Adrenal gland (tissue), 19 donors: ENCODE data around the gene RAPGEF2. TPM values are rescaled to one million over a fixed set of nuclear protein-coding genes. Genes with fewer than 3 reads are reported as not detected.

Experiments used
- DNase-seq, 7 donors: peaks; one replicate each; pipeline ENCODE4 v3.0.0-alpha.2; 2019 to 2020
- H3K27ac ChIP-seq, 5 donors: fragments of 200-600 bp; sonication (generic) in 4 of 5; 1 replicate in 3 of 5; 2 replicates in 2 of 5; pipeline versions ENCODE4 v1.5.1 to v1.8.0; 2016 to 2020; ENCODE audit warnings: mild to moderate bottlenecking in 1 of 5
- H3K27me3 ChIP-seq: fragments of 200-600 bp; 2 replicates; pipeline ENCODE4 v1.8.0; 2021
- H3K36me3 ChIP-seq, 2 donors: fragments of 200-600 bp; replicated peaks in 1 of 2; 1 replicate in 1 of 2; 2 replicates in 1 of 2; pipeline versions ENCODE4 v1.5.1 to v1.8.0; 2018 to 2022
- H3K4me1 ChIP-seq, 2 donors: fragments of 200-600 bp; replicated peaks in 1 of 2; 1 replicate in 1 of 2; 2 replicates in 1 of 2; pipeline versions ENCODE4 v1.5.1 to v1.8.0; 2018 to 2021
- H3K4me3 ChIP-seq, 4 donors: fragments of 200-600 bp; sonication (generic) in 3 of 4; one replicate each; pipeline ENCODE4 v1.5.1; 2016 to 2018
- H3K9me3 ChIP-seq, 3 donors: fragments of 200-600 bp; sonication (generic) in 1 of 3; replicated peaks in 1 of 3; 1 replicate in 2 of 3; 2 replicates in 1 of 3; pipeline versions ENCODE4 v1.5.1 to v1.8.0; 2016 to 2021
- CTCF ChIP-seq, 6 experiments: fragments of 450-650 bp in 4 of 6; fragments of 200-600 bp in 2 of 6; sonication (generic) in 1 of 6; IDR thresholded peaks; 1 replicate in 5 of 6; 2 replicates in 1 of 6; pipeline versions ENCODE4 v1.5.1 to v1.8.0; 2016 to 2021; ENCODE audit warnings: antibody characterized with exemption in 6 of 6, mild to moderate bottlenecking in 2 of 6, moderate library complexity in 1 of 6
- POLR2A ChIP-seq, 2 donors: fragments of 450-650 bp; IDR thresholded peaks; one replicate each; pipeline ENCODE4 v1.6.1; 2017; ENCODE audit warnings: antibody characterized with exemption in 2 of 2, mild to moderate bottlenecking in 2 of 2, moderate library complexity in 1 of 2
- WGBS, 4 donors: extraction: QIAGEN DNeasy Blood & Tissue Kit in 2 of 4; methylation state at CpG; one replicate each; pipeline versions ENCODE4 v1.1.5 to v1.1.7; 2013 to 2017; 5-methylcytosine and 5-hydroxymethylcytosine counted together
- intact Hi-C, 2 donors: fragments of 100-400 bp; cut with DNase I; formaldehyde crosslinking; loops; one replicate each; pipeline versions ENCODE4 v1.14.1 to v1.15.0; 2022 to 2023
- long read RNA-seq, 10 donors: library from polyadenylated mRNA in 3 of 10; unstranded in 2 of 10; stranded (forward) in 1 of 10; transcript quantifications; one replicate each; pipeline ENCODE4 v2.0.0 and lab custom pipeline, GENCODE V29; 2021 to 2026
- polyA plus RNA-seq, 3 donors: library from polyadenylated mRNA; stranded (reverse); fragments of 200-250 nt in 2 of 3; fragments of 350-450 nt in 1 of 3; fragmentation: Illumina TruSeq in 1 of 3; extraction: RNeasy Lipid Tissue Mini Kit (QIAGEN cat#74804) in 1 of 3; gene quantifications; one replicate each; pipeline ENCODE4 v1.2.3, GENCODE V29; 2013 to 2014
- total RNA-seq, 9 donors: library from RNA; depleted of rRNA in 4 of 9; stranded (reverse); fragments of >200 nt in 4 of 9; fragments of 120-200 nt in 1 of 9; fragmentation: NEBNext Ultra II Directional in 1 of 9; extraction: Animal tissue kit (Norgen Biotek cat#: 25700) in 1 of 9; gene quantifications; one replicate each; pipeline versions ENCODE4 v1.1.0 to v1.2.4, GENCODE V29; 2013 to 2023
- donor health status: healthy with polysubstance abuse.
- donor health status: Bipolar disorder and iron deficiency.
- donor health status: DM: yes; HTN: yes; CAD: no.
- donor health status: DM: no; HTN: no; CAD: no.
- donor health status: DM: no; HTN: no; CAD: no.
- donor health status: DM: yes; HTN: yes; CAD: no.

RAPGEF2 gene, protein sequence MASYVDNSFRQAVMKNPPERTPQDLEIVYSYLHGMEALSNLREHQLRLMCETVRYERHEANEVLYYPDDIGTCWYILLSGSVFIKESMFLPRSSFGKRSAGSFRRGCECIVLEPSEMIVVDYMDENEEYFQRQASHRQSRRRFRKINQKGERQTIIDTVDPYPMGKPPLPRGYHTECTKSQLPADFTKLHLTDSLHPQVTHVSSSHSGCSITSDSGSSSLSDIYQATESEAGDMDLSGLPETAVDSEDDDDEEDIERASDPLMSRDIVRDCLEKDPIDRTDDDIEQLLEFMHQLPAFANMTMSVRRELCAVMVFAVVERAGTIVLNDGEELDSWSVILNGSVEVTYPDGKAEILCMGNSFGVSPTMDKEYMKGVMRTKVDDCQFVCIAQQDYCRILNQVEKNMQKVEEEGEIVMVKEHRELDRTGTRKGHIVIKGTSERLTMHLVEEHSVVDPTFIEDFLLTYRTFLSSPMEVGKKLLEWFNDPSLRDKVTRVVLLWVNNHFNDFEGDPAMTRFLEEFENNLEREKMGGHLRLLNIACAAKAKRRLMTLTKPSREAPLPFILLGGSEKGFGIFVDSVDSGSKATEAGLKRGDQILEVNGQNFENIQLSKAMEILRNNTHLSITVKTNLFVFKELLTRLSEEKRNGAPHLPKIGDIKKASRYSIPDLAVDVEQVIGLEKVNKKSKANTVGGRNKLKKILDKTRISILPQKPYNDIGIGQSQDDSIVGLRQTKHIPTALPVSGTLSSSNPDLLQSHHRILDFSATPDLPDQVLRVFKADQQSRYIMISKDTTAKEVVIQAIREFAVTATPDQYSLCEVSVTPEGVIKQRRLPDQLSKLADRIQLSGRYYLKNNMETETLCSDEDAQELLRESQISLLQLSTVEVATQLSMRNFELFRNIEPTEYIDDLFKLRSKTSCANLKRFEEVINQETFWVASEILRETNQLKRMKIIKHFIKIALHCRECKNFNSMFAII (N-terminal part only)
- total RNA-seq (10 to 100 TPM; 19.1 to 53.9 (median 28.9) TPM), polyA plus RNA-seq (10 to 100 TPM in 1 of 3 donors, 1 to 10 TPM in 2; 5.2 to 19.4 (median 7.1) TPM)
- long read RNA-seq, donor 1 = 0 reads
- long read RNA-seq, donor 2 = 0 reads
- long read RNA-seq, donor 3 = 0 reads
- long read RNA-seq, donor 4, partial matches to known transcripts = 2 of 3 reads
- long read RNA-seq, donor 4, other reads (novel, unspliced or antisense) = 1 of 3 reads
- long read RNA-seq, donor 5, full-length matches to known transcripts = 1 of 4 reads
- long read RNA-seq, donor 5, partial matches to known transcripts = 1 of 4 reads
- long read RNA-seq, donor 5, other reads (novel, unspliced or antisense) = 2 of 4 reads
- long read RNA-seq, donor 6, partial matches to known transcripts = 1 of 1 reads
- long read RNA-seq, donor 6, other reads (novel, unspliced or antisense) = 0 of 1 reads
- long read RNA-seq, donor 7, partial matches to known transcripts = 6 of 6 reads
- long read RNA-seq, donor 7, other reads (novel, unspliced or antisense) = 0 of 6 reads
- long read RNA-seq, donor 8 = 0 reads
- long read RNA-seq, donor 9, partial matches to known transcripts = 0 of 1 reads
- long read RNA-seq, donor 9, other reads (novel, unspliced or antisense) = 0 of 1 reads
- long read RNA-seq, donor 10 = 0 reads

- Histone ChIP-seq H3K36me3 (no peaks in the 10 kb centered on the region), H3K4me1 (peaks cover 9 to 33% of the 10 kb centered on the region in 2 donors), H3K27me3 (no peaks in the 10 kb centered on the region), H3K4me3 (peak within 1 kb of the TSS; percentile 60 to 97 (median 88)), H3K27ac (peak within 1 kb of the TSS; percentile 27 to 94 (median 89)), H3K9me3 (no peaks in the 10 kb centered on the region)
- peak; percentile 91 to 95 (median 93) for DNase-seq
- TF ChIP-seq POLR2A (IDR thresholded peaks at IDR 0.05) (peak; percentile 59 to 91), CTCF (IDR thresholded peaks at IDR 0.05) (no peak)
- WGBS, 4 donors = 0 to 1% (median 1%) methylated on average over 26 to 100 of the region's 100 CpGs; no CpG with 5 or more reads in 1 of the 4 donors
- intact Hi-C loops = loop anchor here (10.0 kb wide), 1 partner anchor 72 kb away; no protein-coding TSS in a partner anchor
These were observed at the start of gene RAPGEF2 for GRCh38 chr4:159102622-159103383. Gene RAPGEF2, plus strand, starts transcription at chr4:159103079. Its CDS starts 1,084 bp downstream, at chr4:159104163.

DNA sequence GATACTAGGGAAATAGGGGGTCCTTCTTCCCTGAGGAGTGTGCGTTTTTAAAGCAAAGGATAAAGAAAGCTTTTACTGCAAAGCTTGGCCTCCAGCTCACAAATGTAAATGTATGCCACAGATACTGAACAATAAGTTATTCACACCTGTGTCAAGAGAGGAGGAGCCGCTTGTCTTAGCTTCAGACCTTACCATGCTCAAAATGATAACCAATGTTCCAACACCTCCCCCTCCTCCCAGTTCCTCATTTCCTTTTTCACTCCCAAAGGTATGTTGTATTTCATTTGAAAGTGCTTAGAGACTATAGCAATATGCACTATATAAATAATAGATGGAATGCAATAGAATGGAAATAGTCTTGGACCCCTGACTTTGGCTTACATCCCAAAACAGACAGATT, 47.0 kb upstream of the RAPGEF2 start:
- intact Hi-C loops = no loop called here
- Histone ChIP-seq H3K9me3 (no peaks in the 10 kb centered on the region), H3K27ac (no peak overlapping the region), H3K36me3 (no peaks in the 10 kb centered on the region), H3K4me3 (no peak overlapping the region), H3K4me1 (no peaks in the 10 kb centered on the region), H3K27me3 (peaks cover 17% of the 10 kb centered on the region)
- DNase-seq = no peak
- TF ChIP-seq CTCF (IDR thresholded peaks at IDR 0.05) = no peak
- no peak for TF ChIP-seq POLR2A (IDR thresholded peaks at IDR 0.05)
- 87 to 90% (median 88%) methylated on average over 2 of the region's 2 CpGs for WGBS, 4 donors

DNA sequence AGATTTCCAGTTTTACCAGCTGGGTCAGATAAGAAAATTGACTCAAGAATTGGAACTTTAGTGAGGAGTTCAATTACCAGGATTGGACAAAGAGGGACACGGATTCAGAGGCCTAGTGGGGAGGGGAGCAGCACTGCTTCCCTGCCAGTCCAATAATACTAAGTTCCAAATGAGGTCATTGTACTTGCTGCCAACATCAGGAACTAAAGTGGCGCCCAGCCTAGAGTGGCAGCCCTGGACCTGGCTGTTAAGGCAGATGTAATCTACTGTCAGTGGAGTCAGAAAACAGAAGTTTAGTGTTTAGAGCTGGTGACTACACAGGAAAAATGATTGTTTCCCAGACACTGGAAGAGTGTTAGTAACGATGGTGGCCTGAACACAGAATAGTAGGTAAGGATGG, 42.7 kb upstream of the RAPGEF2 start:
- Histone ChIP-seq H3K27ac (no peak overlapping the region), H3K4me3 (no peak overlapping the region), H3K9me3 (no peaks in the 10 kb centered on the region), H3K4me1 (no peaks in the 10 kb centered on the region), H3K36me3 (no peaks in the 10 kb centered on the region), H3K27me3 (peaks cover 3% of the 10 kb centered on the region)
- intact Hi-C loops = no loop called here
- WGBS, 4 donors = 86 to 88% (median 86%) methylated on average over 3 of the region's 3 CpGs
- no peak for TF ChIP-seq CTCF (IDR thresholded peaks at IDR 0.05)
- TF ChIP-seq POLR2A (IDR thresholded peaks at IDR 0.05) = no peak
- no peak for DNase-seq
